HG03521 (cell line): ENCODE results near the gene TCHH.
"Not testable (repeated sequence)": the region's sequence is repeated elsewhere in the genome, so short reads cannot be mapped to it uniquely, and the experiment has no call there.

Experiments
- ATAC-seq: cut with Tn5 transposase; IDR thresholded peaks from one replicate; pipeline ENCODE4 v1.9.1; 2021; ENCODE audit warnings: mild to moderate bottlenecking, moderate library complexity; ENCODE audit not compliant: unreplicated experiment

The TCHH gene

GRCh38 chr1:152112885-152113432, 2.3 kb downstream of the TCHH start:
- no peak for ATAC-seq

- no peak for ATAC-seq
Observed at GRCh38 chr1:152112101-152112884, 3.0 kb downstream of the TCHH start.

- ATAC-seq: no peak
Observed at GRCh38 chr1:152111515-152111968, 3.7 kb downstream of the TCHH start.

- ATAC-seq: no peak
Observed at GRCh38 chr1:152110860-152111514, 4.3 kb downstream of the TCHH start.

GRCh38 chr1:152110365-152110859, 4.8 kb downstream of the TCHH start:
- ATAC-seq: no peak

GRCh38 chr1:152109998-152110294, 5.3 kb downstream of the TCHH start:
- no peak for ATAC-seq

GRCh38 chr1:152109231-152109997, 5.8 kb downstream of the TCHH start:
- ATAC-seq: no peak

GRCh38 chr1:152108882-152109222, 6.4 kb downstream of the TCHH start:
- ATAC-seq: no peak

- ATAC-seq: no peak
Observed at GRCh38 chr1:152107984-152108881, 7.0 kb downstream of the TCHH start.

- ATAC-seq: no peak
Observed at GRCh38 chr1:152107031-152107983, 7.9 kb downstream of the TCHH start.

- no peak for ATAC-seq
Observed at GRCh38 chr1:152104854-152105253, 10.4 kb downstream of the TCHH start.

- no peak for ATAC-seq
Observed at GRCh38 chr1:152096931-152097330, 18.3 kb downstream of the TCHH start.

- no peak for ATAC-seq
Observed at GRCh38 chr1:152089014-152089674, 26.1 kb downstream of the TCHH start, which contains the start of gene TCHHL1. TSS of gene TCHHL1 (minus strand) at chr1:152089064. CDS start at chr1:152088143, 921 bp downstream.

GRCh38 chr1:152086760-152087159, 28.5 kb downstream of the TCHH start:
- ATAC-seq: no peak

GRCh38 chr1:152084853-152085252, 30.4 kb downstream of the TCHH start:
- no peak for ATAC-seq

GRCh38 chr1:152081026-152081425, 34.2 kb downstream of the TCHH start:
- not testable (repeated sequence) for ATAC-seq

- not testable (repeated sequence) for ATAC-seq
Observed at GRCh38 chr1:152080494-152080893, 34.8 kb downstream of the TCHH start.

GRCh38 chr1:152078831-152079441, 36.3 kb downstream of the TCHH start:
- ATAC-seq: no peak
